Astrocyte (in vitro differentiated cells and primary cell): ENCODE results near the gene RTKN2.

Experiments
- EZH2 ChIP-seq: IDR thresholded peaks from 2 replicates; pipeline ENCODE4 v1.6.1; 2012; ENCODE audit warnings: mild to moderate bottlenecking, low read length, inconsistent platforms; ENCODE audit not compliant: insufficient read depth
- TF ChIP-seq, protein P1 (sequence below): IDR thresholded peaks from 2 replicates; pipeline ENCODE4 v1.5.1; 2011; ENCODE audit warnings: low read depth, mild to moderate bottlenecking, inconsistent platforms, low read length, moderate library complexity; ENCODE audit not compliant: insufficient read depth

DNA sequence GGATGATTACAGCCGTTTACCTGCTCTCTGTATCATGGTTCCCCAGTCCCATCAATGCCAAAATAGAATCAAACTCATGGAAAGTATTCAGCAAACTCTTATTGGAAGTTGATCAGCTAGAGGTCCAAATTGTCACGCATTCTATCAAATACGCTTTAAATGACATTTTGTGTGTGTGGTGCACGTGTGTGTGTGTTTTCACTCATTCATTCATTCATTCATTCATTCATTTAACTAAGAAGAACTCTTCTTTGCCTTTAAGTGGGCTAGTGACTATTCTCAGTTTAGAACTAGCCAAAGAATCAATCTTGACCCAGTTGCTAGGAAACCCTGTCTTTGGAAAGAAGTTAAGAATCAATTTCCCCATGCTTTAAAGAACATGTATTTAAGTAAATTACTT lies 102.8 kb downstream of the RTKN2 start:
- TF ChIP-seq, protein P1, sequence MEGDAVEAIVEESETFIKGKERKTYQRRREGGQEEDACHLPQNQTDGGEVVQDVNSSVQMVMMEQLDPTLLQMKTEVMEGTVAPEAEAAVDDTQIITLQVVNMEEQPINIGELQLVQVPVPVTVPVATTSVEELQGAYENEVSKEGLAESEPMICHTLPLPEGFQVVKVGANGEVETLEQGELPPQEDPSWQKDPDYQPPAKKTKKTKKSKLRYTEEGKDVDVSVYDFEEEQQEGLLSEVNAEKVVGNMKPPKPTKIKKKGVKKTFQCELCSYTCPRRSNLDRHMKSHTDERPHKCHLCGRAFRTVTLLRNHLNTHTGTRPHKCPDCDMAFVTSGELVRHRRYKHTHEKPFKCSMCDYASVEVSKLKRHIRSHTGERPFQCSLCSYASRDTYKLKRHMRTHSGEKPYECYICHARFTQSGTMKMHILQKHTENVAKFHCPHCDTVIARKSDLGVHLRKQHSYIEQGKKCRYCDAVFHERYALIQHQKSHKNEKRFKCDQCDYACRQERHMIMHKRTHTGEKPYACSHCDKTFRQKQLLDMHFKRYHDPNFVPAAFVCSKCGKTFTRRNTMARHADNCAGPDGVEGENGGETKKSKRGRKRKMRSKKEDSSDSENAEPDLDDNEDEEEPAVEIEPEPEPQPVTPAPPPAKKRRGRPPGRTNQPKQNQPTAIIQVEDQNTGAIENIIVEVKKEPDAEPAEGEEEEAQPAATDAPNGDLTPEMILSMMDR, result no peak
- TF ChIP-seq EZH2, result no peak
